Liver (tissue), 9 donors: ENCODE data around the gene TMEM127. TPM values are rescaled to one million over a fixed set of nuclear protein-coding genes. Genes with fewer than 3 reads are reported as not detected.

Experiments used
- DNase-seq: peaks from one replicate; pipeline ENCODE4 v3.0.0-alpha.2; 2017; ENCODE audit warnings: low spot score
- H3K27ac ChIP-seq, 2 donors: one replicate each; pipeline ENCODE4 v1.7.0; 2013; ENCODE audit warnings: inconsistent platforms in 2 of 2, low read length in 2 of 2, control low read depth in 1 of 2, low read depth in 1 of 2, mild to moderate bottlenecking in 1 of 2
- H3K27me3 ChIP-seq, 4 donors: one replicate each; pipeline versions ENCODE4 v1.6.1 to v1.7.0; 2013; ENCODE audit warnings: low read length in 3 of 4, inconsistent platforms in 1 of 4, mild to moderate bottlenecking in 1 of 4, moderate library complexity in 1 of 4; ENCODE audit not compliant: control insufficient read depth in 4 of 4, insufficient read depth in 4 of 4
- H3K36me3 ChIP-seq, 4 donors: one replicate each; pipeline versions ENCODE4 v1.6.1 to v1.7.0; 2013; ENCODE audit warnings: low read length in 3 of 4, mild to moderate bottlenecking in 3 of 4, low read depth in 1 of 4, moderate library complexity in 1 of 4; ENCODE audit not compliant: control insufficient read depth in 4 of 4, insufficient read depth in 3 of 4
- H3K4me1 ChIP-seq, 4 donors: one replicate each; pipeline versions ENCODE4 v1.6.1 to v1.7.0; 2013; ENCODE audit warnings: low read length in 3 of 4, mild to moderate bottlenecking in 3 of 4, moderate library complexity in 1 of 4; ENCODE audit not compliant: control insufficient read depth in 4 of 4, insufficient read depth in 4 of 4
- H3K4me3 ChIP-seq, 3 donors: one replicate each; pipeline versions ENCODE4 v1.6.1 to v1.7.0; 2013; ENCODE audit warnings: low read length in 3 of 3, control low read depth in 1 of 3, low read depth in 1 of 3, mild to moderate bottlenecking in 1 of 3
- H3K9ac ChIP-seq, 2 donors: one replicate each; pipeline ENCODE4 v1.7.0; 2013; ENCODE audit warnings: low read length in 2 of 2, mild to moderate bottlenecking in 2 of 2, moderate library complexity in 2 of 2, control low read depth in 1 of 2, low read depth in 1 of 2
- H3K9me3 ChIP-seq, 4 donors: one replicate each; pipeline versions ENCODE4 v1.6.1 to v1.7.0; 2013; ENCODE audit warnings: low read length in 3 of 4; ENCODE audit not compliant: control insufficient read depth in 4 of 4
- EGR1 ChIP-seq, 2 donors: IDR thresholded peaks; 2 replicates each; pipeline ENCODE4 v1.6.1; 2016 to 2018; ENCODE audit warnings: antibody characterized with exemption in 2 of 2, low read depth in 2 of 2
- FOXA1 ChIP-seq: IDR thresholded peaks from 2 replicates; pipeline ENCODE4 v1.6.1; 2016; ENCODE audit warnings: antibody characterized with exemption
- FOXA2 ChIP-seq: IDR thresholded peaks from 2 replicates; pipeline ENCODE4 v1.6.1; 2016; ENCODE audit warnings: antibody characterized with exemption
- GABPA ChIP-seq, 2 donors: IDR thresholded peaks in 1 of 2; conservative IDR thresholded peaks in 1 of 2; 2 replicates each; pipeline ENCODE4 v1.6.1; 2016; ENCODE audit warnings: antibody characterized with exemption in 2 of 2, mild to moderate bottlenecking in 1 of 2, moderate library complexity in 1 of 2
- HNF4A ChIP-seq, 2 donors: conservative IDR thresholded peaks; 2 replicates each; pipeline ENCODE4 v1.6.1; 2016; ENCODE audit warnings: antibody characterized with exemption in 2 of 2, mild to moderate bottlenecking in 2 of 2
- HNF4G ChIP-seq: IDR thresholded peaks from 2 replicates; pipeline ENCODE4 v1.6.1; 2016; ENCODE audit warnings: antibody characterized with exemption
- JUND ChIP-seq, 2 donors: IDR thresholded peaks; 2 replicates each; pipeline ENCODE4 v1.6.1; 2016; ENCODE audit warnings: antibody characterized with exemption in 2 of 2
- MAX ChIP-seq: IDR thresholded peaks from 2 replicates; pipeline ENCODE4 v1.6.1; 2016; ENCODE audit warnings: antibody characterized with exemption
- NR2F2 ChIP-seq: IDR thresholded peaks from 2 replicates; pipeline ENCODE4 v1.6.1; 2016; ENCODE audit warnings: antibody characterized with exemption
- RAD21 ChIP-seq, 2 donors: IDR thresholded peaks; 2 replicates each; pipeline ENCODE4 v1.6.1; 2016; ENCODE audit warnings: antibody characterized with exemption in 2 of 2, mild to moderate bottlenecking in 2 of 2
- RXRA ChIP-seq, 2 donors: IDR thresholded peaks; 2 replicates each; pipeline ENCODE4 v1.6.1; 2017 to 2018; ENCODE audit warnings: antibody characterized with exemption in 2 of 2, mild to moderate bottlenecking in 1 of 2
- SP1 ChIP-seq: IDR thresholded peaks from 2 replicates; pipeline ENCODE4 v1.6.1; 2018; ENCODE audit warnings: antibody characterized with exemption, mild to moderate bottlenecking
- TAF1 ChIP-seq: conservative IDR thresholded peaks from 2 replicates; pipeline ENCODE4 v1.6.1; 2016; ENCODE audit warnings: antibody characterized with exemption, mild to moderate bottlenecking
- YY1 ChIP-seq: IDR thresholded peaks from 2 replicates; pipeline ENCODE4 v1.6.1; 2016; ENCODE audit warnings: antibody characterized with exemption, mild to moderate bottlenecking
- whole genome bisulfite sequencing: extraction: QIAGEN DNeasy Blood & Tissue Kit; methylation state at CpG from one replicate; pipeline ENCODE4 v1.1.7; 2013; 5-methylcytosine and 5-hydroxymethylcytosine counted together
- polyA plus RNA-seq, 2 donors: library from polyadenylated mRNA; stranded (reverse) in 1 of 2; unstranded in 1 of 2; fragments of 200-250 nt in 1 of 2; fragments of >200 nt in 1 of 2; fragmentation: Nextera tagmentation in 1 of 2; extraction: Ambion mirVana in 1 of 2; gene quantifications; one replicate each; pipeline versions ENCODE4 v1.2.1 to v1.2.3, GENCODE V29; 2013 to 2015
- total RNA-seq, 2 donors: library from RNA; depleted of rRNA; stranded (reverse); fragments of >200 nt; gene quantifications; one replicate each; pipeline ENCODE4 v1.2.3, GENCODE V29; 2014
- TF ChIP-seq, protein P1 (sequence below): IDR thresholded peaks from 2 replicates; pipeline ENCODE4 v1.6.1; 2016; ENCODE audit warnings: antibody characterized with exemption, mild to moderate bottlenecking
- TF ChIP-seq, protein P2 (sequence below): IDR thresholded peaks from 2 replicates; pipeline ENCODE4 v1.6.1; 2016; ENCODE audit warnings: antibody characterized with exemption
- TF ChIP-seq, protein P3 (sequence below): IDR thresholded peaks from 2 replicates; pipeline ENCODE4 v1.6.1; 2016; ENCODE audit warnings: antibody characterized with exemption
- TF ChIP-seq, protein P4 (sequence below): fragments of 150-350 bp; IDR thresholded peaks from 2 replicates; pipeline ENCODE4 v1.5.1; 2017; ENCODE audit warnings: improper control_type of control experiment, low read depth, low read length; ENCODE audit not compliant: missing input control
- donor health status: healthy.
- donor health status: healthy.
- donor health status: healthy.
- donor health status: healthy.
- donor health status: healthy.

Gene TMEM127
- total RNA-seq (10 to 100 TPM; 17.7 to 19.1 TPM), polyA plus RNA-seq (10 to 100 TPM; 11.2 to 27.5 TPM)

- WGBS = under 1% methylated on average over 81 of the region's 81 CpGs
- Histone ChIP-seq H3K36me3 (peaks cover 10 to 19% (median 16%) of the 10 kb centered on the region in 4 donors), H3K27ac (peak within 1 kb of the TSS; percentile 81 to 95)
These were observed at the start of gene TMEM127, which contains the start of gene CIAO1 for GRCh38 chr2:96265840-96266679. Gene TMEM127, minus strand, starts transcription at chr2:96265997. Its CDS starts 616 bp downstream, at chr2:96265381. Gene CIAO1, plus strand, starts transcription at chr2:96266225. Its CDS starts 126 bp downstream, at chr2:96266351.

More at GRCh38 chr2:96265840-96266679, at the start of gene TMEM127, which contains the start of gene CIAO1:
- peak; percentile 71 to 94 for TF ChIP-seq GABPA (IDR thresholded peaks at IDR 0.05 in 1 of 2, conservative IDR thresholded peaks at IDR 0.05 in 1 of 2)
- no peak for TF ChIP-seq TAF1
- TF ChIP-seq RAD21 (IDR thresholded peaks at IDR 0.05) = peak; percentile 51 to 53
- TF ChIP-seq FOXA2 = peak; percentile 24
- peak in 1 of 2 donors; percentile 25 for TF ChIP-seq JUND (IDR thresholded peaks at IDR 0.05)
- peak in 1 of 2 donors; percentile 26 for TF ChIP-seq RXRA (IDR thresholded peaks at IDR 0.05)
- peak; percentile 63 for TF ChIP-seq FOXA1
- TF ChIP-seq MAX = no peak
- TF ChIP-seq, protein P1, sequence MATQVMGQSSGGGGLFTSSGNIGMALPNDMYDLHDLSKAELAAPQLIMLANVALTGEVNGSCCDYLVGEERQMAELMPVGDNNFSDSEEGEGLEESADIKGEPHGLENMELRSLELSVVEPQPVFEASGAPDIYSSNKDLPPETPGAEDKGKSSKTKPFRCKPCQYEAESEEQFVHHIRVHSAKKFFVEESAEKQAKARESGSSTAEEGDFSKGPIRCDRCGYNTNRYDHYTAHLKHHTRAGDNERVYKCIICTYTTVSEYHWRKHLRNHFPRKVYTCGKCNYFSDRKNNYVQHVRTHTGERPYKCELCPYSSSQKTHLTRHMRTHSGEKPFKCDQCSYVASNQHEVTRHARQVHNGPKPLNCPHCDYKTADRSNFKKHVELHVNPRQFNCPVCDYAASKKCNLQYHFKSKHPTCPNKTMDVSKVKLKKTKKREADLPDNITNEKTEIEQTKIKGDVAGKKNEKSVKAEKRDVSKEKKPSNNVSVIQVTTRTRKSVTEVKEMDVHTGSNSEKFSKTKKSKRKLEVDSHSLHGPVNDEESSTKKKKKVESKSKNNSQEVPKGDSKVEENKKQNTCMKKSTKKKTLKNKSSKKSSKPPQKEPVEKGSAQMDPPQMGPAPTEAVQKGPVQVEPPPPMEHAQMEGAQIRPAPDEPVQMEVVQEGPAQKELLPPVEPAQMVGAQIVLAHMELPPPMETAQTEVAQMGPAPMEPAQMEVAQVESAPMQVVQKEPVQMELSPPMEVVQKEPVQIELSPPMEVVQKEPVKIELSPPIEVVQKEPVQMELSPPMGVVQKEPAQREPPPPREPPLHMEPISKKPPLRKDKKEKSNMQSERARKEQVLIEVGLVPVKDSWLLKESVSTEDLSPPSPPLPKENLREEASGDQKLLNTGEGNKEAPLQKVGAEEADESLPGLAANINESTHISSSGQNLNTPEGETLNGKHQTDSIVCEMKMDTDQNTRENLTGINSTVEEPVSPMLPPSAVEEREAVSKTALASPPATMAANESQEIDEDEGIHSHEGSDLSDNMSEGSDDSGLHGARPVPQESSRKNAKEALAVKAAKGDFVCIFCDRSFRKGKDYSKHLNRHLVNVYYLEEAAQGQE = peak; percentile 34
- no peak for TF ChIP-seq HNF4A (conservative IDR thresholded peaks at IDR 0.05)
- TF ChIP-seq NR2F2 = no peak
- TF ChIP-seq EGR1 (IDR thresholded peaks at IDR 0.05; ENCODE audit: low read depth in 2 of 2) = peak in 1 of 2 donors; percentile 75
- TF ChIP-seq, protein P2, sequence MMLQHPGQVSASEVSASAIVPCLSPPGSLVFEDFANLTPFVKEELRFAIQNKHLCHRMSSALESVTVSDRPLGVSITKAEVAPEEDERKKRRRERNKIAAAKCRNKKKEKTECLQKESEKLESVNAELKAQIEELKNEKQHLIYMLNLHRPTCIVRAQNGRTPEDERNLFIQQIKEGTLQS = no peak
- TF ChIP-seq, protein P3, sequence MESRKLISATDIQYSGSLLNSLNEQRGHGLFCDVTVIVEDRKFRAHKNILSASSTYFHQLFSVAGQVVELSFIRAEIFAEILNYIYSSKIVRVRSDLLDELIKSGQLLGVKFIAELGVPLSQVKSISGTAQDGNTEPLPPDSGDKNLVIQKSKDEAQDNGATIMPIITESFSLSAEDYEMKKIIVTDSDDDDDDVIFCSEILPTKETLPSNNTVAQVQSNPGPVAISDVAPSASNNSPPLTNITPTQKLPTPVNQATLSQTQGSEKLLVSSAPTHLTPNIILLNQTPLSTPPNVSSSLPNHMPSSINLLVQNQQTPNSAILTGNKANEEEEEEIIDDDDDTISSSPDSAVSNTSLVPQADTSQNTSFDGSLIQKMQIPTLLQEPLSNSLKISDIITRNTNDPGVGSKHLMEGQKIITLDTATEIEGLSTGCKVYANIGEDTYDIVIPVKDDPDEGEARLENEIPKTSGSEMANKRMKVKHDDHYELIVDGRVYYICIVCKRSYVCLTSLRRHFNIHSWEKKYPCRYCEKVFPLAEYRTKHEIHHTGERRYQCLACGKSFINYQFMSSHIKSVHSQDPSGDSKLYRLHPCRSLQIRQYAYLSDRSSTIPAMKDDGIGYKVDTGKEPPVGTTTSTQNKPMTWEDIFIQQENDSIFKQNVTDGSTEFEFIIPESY = peak; percentile 98
- TF ChIP-seq, protein P4, sequence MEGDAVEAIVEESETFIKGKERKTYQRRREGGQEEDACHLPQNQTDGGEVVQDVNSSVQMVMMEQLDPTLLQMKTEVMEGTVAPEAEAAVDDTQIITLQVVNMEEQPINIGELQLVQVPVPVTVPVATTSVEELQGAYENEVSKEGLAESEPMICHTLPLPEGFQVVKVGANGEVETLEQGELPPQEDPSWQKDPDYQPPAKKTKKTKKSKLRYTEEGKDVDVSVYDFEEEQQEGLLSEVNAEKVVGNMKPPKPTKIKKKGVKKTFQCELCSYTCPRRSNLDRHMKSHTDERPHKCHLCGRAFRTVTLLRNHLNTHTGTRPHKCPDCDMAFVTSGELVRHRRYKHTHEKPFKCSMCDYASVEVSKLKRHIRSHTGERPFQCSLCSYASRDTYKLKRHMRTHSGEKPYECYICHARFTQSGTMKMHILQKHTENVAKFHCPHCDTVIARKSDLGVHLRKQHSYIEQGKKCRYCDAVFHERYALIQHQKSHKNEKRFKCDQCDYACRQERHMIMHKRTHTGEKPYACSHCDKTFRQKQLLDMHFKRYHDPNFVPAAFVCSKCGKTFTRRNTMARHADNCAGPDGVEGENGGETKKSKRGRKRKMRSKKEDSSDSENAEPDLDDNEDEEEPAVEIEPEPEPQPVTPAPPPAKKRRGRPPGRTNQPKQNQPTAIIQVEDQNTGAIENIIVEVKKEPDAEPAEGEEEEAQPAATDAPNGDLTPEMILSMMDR = peak; percentile 22
- no peak for TF ChIP-seq HNF4G
- peak; percentile 69 for TF ChIP-seq SP1
- TF ChIP-seq YY1 = peak; percentile 93
- Histone ChIP-seq H3K9me3 (no peaks in the 10 kb centered on the region), H3K9ac (peak within 1 kb of the TSS; percentile 74 to 86), H3K4me3 (peak within 1 kb of the TSS; percentile 83 to 97 (median 87)), H3K27me3 (no peaks in the 10 kb centered on the region), H3K4me1 (peaks cover 9 to 45% (median 39%) of the 10 kb centered on the region in 4 donors)
- DNase-seq = peak; percentile 97
